GM19463 (cell line): ENCODE results near the gene CRABP2.

ENCODE experiments used
- ATAC-seq: cut with Tn5 transposase; IDR thresholded peaks from one replicate; pipeline ENCODE4 v1.9.1; 2021; ENCODE audit warnings: mild to moderate bottlenecking, moderate library complexity; ENCODE audit not compliant: unreplicated experiment

Gene CRABP2

DNA sequence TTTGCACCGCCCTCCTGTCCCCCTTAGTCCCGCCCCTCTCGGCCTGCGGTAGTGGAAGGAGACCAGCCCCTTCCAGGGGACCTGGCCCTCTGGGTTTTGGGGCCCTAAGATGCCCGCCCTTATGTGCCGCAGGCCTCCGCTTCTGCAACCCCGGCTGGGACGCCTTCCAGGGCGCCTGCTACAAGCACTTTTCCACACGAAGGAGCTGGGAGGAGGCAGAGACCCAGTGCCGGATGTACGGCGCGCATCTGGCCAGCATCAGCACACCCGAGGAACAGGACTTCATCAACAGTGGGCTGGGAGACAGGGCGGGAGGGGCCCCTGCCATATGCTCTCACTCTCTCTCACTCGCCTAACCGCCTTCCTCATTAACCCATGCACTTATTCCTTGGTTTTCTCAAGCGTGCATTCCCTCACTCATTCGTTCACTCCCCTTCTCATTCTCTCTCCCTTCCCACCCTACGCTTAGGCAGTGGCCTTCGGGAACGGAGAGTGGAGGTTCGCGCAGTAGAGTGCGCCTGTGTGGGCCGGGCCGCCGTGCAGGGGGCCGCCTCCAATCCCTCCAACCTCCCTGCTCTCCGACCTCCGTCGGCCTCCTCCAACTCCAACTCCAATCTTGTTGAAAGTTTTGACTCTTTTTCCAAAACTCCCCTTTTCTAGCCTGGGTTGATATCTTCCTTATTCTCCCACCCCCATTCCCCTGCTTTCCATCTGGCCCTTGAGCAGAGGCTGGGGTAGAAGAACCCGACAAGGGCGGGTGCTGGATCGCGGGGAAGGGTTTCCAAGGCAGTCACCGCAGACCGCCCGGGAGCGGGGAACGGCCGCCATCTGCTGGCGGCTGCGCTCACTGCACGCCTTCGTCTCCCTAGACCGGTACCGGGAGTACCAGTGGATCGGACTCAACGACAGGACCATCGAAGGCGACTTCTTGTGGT is 48.3 kb downstream of the CRABP2 start:
- ATAC-seq = no peak

DNA sequence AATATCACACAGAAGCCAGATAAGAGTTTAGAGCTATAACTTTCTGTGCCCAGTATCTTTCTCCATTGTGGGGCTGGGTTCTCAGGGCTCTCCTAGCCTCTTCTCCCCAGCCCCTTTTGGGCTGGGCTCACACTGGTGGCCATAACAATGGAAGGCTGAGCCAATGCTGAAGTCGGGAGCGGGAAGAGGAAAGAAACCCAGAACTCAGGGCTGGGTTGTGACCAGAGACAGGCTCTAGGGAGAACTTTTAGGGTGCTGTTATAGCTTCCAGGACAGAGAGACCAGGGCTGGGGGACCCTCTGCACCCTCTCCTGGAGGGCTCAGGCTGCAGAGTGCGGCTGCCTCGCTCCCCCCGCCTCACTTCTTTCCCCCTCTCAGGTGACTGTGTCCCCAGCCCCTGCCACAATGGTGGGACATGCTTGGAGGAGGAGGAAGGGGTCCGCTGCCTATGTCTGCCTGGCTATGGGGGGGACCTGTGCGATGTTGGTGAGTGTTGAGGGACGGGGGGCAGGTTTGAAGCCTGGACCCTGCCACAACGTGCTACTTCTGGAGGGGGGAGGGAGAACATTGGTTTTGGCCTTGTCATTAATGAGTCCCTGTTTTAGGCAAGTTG is 49.4 kb downstream of the CRABP2 start:
- no peak for ATAC-seq

DNA sequence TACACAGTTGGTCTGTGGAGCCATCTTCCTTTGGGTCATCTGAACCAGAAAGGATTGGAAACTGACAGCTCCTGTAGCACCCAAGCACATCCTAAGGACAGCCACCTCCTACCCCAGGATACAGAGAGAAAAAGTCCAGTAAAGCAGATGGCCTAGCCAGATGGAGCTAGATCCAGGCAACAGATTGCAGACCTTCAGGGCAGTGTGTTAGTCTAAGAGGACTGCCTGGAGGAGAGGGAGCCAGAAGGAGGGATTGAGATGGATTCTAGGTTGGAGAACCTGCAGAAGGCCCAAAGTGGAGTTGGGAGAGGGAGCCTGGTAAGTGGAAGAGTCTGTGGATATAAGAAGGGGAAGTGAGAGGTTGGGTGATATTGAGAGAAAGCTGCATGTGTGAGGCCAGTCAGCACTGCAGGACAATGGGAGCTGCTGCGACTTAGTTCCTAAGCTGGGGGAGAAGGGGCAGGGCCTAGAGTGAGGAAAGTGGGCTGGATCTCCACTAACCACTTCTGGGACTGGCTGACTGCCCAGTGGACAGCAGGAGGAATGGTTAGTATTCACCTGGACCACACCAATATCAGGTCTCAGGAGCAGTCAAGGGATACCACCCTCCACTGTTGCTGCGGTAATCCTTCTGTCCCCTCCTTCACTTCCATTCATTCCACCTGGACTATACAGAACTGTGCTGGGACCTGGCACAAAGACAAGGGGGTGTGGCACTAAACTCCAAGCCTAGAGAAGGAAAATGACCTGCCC is 50.1 kb downstream of the CRABP2 start:
- no peak for ATAC-seq

DNA sequence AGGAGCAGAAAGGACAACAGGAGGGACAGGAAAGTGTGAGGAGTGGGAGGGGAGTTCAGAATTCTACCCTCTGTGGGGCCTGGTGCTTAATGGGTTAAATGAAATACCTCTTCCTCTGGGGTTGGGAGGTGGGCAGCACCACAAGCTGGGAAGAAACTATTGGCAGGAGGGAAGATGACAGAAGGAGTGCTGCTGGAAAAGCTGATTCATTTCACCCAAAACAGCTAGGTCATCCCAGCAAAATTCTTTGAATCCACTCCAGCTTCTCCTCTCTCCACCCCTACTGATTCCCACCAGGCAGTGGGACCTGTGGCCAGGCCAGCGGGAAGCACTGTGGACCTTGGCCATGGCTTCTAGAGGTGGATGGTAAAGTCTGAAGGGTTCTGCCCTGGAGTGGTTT is 50.7 kb downstream of the CRABP2 start:
- ATAC-seq = no peak

DNA sequence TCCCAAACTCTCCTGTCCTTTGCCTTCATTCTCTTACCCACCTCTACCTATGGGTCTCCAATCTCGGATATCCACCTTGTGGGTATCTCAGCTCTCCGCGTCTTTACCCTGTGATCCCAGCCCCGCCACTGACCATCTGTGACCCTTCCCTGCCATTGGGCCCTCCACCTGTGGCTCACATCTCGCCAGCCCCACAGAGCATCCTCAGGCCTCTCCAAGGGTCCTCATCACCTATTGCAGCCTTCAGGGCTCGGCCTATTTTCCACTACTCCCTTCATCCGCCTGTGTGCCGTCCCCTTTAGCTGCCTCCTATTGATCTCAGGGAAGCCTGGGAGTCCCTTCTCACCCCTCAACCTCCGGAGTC is 52.4 kb downstream of the CRABP2 start:
- no peak for ATAC-seq

DNA sequence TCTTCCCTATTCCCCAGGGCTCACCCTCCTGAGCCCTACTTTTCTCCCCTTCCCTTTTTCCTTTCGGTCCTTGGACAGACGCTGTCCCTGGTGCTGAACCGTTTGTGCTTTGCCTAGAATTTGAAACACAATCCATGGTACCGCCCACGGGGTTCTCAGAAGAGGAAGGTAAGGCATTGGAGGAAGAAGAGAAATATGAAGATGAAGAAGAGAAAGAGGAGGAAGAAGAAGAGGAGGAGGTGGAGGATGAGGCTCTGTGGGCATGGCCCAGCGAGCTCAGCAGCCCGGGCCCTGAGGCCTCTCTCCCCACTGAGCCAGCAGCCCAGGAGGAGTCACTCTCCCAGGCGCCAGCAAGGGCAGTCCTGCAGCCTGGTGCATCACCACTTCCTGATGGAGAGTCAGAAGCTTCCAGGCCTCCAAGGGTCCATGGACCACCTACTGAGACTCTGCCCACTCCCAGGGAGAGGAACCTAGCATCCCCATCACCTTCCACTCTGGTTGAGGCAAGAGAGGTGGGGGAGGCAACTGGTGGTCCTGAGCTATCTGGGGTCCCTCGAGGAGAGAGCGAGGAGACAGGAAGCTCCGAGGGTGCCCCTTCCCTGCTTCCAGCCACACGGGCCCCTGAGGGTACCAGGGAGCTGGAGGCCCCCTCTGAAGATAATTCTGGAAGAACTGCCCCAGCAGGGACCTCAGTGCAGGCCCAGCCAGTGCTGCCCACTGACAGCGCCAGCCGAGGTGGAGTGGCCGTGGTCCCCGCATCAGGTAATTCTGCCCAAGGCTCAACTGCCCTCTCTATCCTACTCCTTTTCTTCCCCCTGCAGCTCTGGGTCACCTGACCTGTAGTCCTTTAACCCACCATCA is 53.0 kb downstream of the CRABP2 start:
- ATAC-seq = no peak
